Measurements from ENCODE around the gene TMEM25. TPM values are rescaled to one million over a fixed set of nuclear protein-coding genes. Genes with fewer than 3 reads are reported as not detected.

The TMEM25 gene
- total RNA-seq, 1 donor from 2014 or later: 59.5 TPM

GRCh38 chr11:118531597-118532084, 649 bp downstream of the TMEM25 start:
- Mint-ChIP-seq H3K9me3 (ENCODE audit: low read depth) (no peaks in the 10 kb centered on the region), H3K27ac (peak overlapping the region; percentile 96), H3K27me3 (no peaks in the 10 kb centered on the region), H3K4me1 (ENCODE audit: low read depth) (peaks cover 22% of the 10 kb centered on the region), H3K4me3 (ENCODE audit: low read depth) (peak overlapping the region; percentile 97), H3K36me3 (ENCODE audit: insufficient read depth) (no peaks in the 10 kb centered on the region)
- DNase-seq (ENCODE audit: low spot score, unreplicated experiment): no peak
- TF ChIP-seq, protein P1, sequence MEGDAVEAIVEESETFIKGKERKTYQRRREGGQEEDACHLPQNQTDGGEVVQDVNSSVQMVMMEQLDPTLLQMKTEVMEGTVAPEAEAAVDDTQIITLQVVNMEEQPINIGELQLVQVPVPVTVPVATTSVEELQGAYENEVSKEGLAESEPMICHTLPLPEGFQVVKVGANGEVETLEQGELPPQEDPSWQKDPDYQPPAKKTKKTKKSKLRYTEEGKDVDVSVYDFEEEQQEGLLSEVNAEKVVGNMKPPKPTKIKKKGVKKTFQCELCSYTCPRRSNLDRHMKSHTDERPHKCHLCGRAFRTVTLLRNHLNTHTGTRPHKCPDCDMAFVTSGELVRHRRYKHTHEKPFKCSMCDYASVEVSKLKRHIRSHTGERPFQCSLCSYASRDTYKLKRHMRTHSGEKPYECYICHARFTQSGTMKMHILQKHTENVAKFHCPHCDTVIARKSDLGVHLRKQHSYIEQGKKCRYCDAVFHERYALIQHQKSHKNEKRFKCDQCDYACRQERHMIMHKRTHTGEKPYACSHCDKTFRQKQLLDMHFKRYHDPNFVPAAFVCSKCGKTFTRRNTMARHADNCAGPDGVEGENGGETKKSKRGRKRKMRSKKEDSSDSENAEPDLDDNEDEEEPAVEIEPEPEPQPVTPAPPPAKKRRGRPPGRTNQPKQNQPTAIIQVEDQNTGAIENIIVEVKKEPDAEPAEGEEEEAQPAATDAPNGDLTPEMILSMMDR (IDR thresholded peaks at IDR 0.05; ENCODE audit: unreplicated experiment): no peak

- TF ChIP-seq, protein P1 (IDR thresholded peaks at IDR 0.05; ENCODE audit: unreplicated experiment): no peak
- no peak for DNase-seq (ENCODE audit: low spot score, unreplicated experiment)
- H3K9me3 Mint-ChIP-seq (ENCODE audit: low read depth): no peaks in the 10 kb centered on the region
- peak overlapping the region; percentile 97 for H3K4me3 Mint-ChIP-seq (ENCODE audit: low read depth)
- no peaks in the 10 kb centered on the region for H3K36me3 Mint-ChIP-seq (ENCODE audit: insufficient read depth)
- peaks cover 18% of the 10 kb centered on the region for H3K4me1 Mint-ChIP-seq (ENCODE audit: low read depth)
- peak overlapping the region; percentile 96 for H3K27ac Mint-ChIP-seq
- no peaks in the 10 kb centered on the region for H3K27me3 Mint-ChIP-seq
Observed at GRCh38 chr11:118532091-118532490, 1.1 kb downstream of the TMEM25 start.

GRCh38 chr11:118532852-118533768, 2.1 kb downstream of the TMEM25 start:
- H3K4me3 Mint-ChIP-seq (ENCODE audit: low read depth): no peak overlapping the region
- H3K9me3 Mint-ChIP-seq (ENCODE audit: low read depth): no peaks in the 10 kb centered on the region
- no peak for DNase-seq (ENCODE audit: low spot score, unreplicated experiment)
- peaks cover 18% of the 10 kb centered on the region for H3K4me1 Mint-ChIP-seq (ENCODE audit: low read depth)
- H3K27me3 Mint-ChIP-seq: no peaks in the 10 kb centered on the region
- no peak overlapping the region for H3K27ac Mint-ChIP-seq
- H3K36me3 Mint-ChIP-seq (ENCODE audit: insufficient read depth): peaks cover 2% of the 10 kb centered on the region
- TF ChIP-seq, protein P1 (IDR thresholded peaks at IDR 0.05; ENCODE audit: unreplicated experiment): no peak

- no peak for DNase-seq (ENCODE audit: low spot score, unreplicated experiment)
- no peaks in the 10 kb centered on the region for H3K9me3 Mint-ChIP-seq (ENCODE audit: low read depth)
- TF ChIP-seq, protein P1 (IDR thresholded peaks at IDR 0.05; ENCODE audit: unreplicated experiment): no peak
- H3K4me3 Mint-ChIP-seq (ENCODE audit: low read depth): no peak overlapping the region
- no peaks in the 10 kb centered on the region for H3K27me3 Mint-ChIP-seq
- peaks cover 4% of the 10 kb centered on the region for H3K36me3 Mint-ChIP-seq (ENCODE audit: insufficient read depth)
- H3K27ac Mint-ChIP-seq: no peak overlapping the region
- peaks cover 17% of the 10 kb centered on the region for H3K4me1 Mint-ChIP-seq (ENCODE audit: low read depth)
Observed at GRCh38 chr11:118533769-118534729, 3.1 kb downstream of the TMEM25 start.

GRCh38 chr11:118535261-118535660, 4.3 kb downstream of the TMEM25 start:
- Mint-ChIP-seq H3K36me3 (ENCODE audit: insufficient read depth) (peaks cover 5% of the 10 kb centered on the region), H3K27me3 (no peaks in the 10 kb centered on the region), H3K4me3 (ENCODE audit: low read depth) (no peak overlapping the region), H3K27ac (no peak overlapping the region), H3K4me1 (ENCODE audit: low read depth) (peaks cover 7% of the 10 kb centered on the region), H3K9me3 (ENCODE audit: low read depth) (no peaks in the 10 kb centered on the region)
- no peak for DNase-seq (ENCODE audit: low spot score, unreplicated experiment)
- TF ChIP-seq, protein P1 (IDR thresholded peaks at IDR 0.05; ENCODE audit: unreplicated experiment): no peak

Data from progenitor cell of endocrine pancreas (in vitro differentiated cells).